Measurements from ENCODE around the gene CHST6.

GRCh38 chr16:75475420-75475847 lies 19.8 kb downstream of the CHST6 start:
- TF ChIP-seq CTCF (IDR thresholded peaks at IDR 0.05; ENCODE audit: extremely low read depth in 1 of 2, insufficient read depth in 1 of 2, low read depth in 1 of 2, low read length in 2 of 2) (no peak), POLR2A (IDR thresholded peaks at IDR 0.05; ENCODE audit: low read depth, low read length) (no peak), EZH2 (IDR thresholded peaks at IDR 0.05; ENCODE audit: borderline replicate concordance, low read depth, low read length, severe bottlenecking) (no peak), POLR2AphosphoS5 (IDR thresholded peaks at IDR 0.05; ENCODE audit: insufficient read depth, low read depth, low read length) (no peak), GATA2 (IDR thresholded peaks at IDR 0.05; ENCODE audit: insufficient read depth, insufficient read length, low read depth, low read length) (no peak), MAX (IDR thresholded peaks at IDR 0.05; ENCODE audit: insufficient read depth, insufficient read length) (no peak), MYC (IDR thresholded peaks at IDR 0.05; ENCODE audit: low read depth, low read length) (no peak)
